ENCODE data around the gene TOP2B.

Gene TOP2B

GRCh38 chr3:25583343-25583742 lies 81.4 kb downstream of the TOP2B start:
- DNase-seq = no peak

- no peak for DNase-seq
Measured at GRCh38 chr3:25582242-25582641, 82.5 kb downstream of the TOP2B start.

- DNase-seq = no peak
Measured at GRCh38 chr3:25581823-25582222, 82.9 kb downstream of the TOP2B start.

DNA sequence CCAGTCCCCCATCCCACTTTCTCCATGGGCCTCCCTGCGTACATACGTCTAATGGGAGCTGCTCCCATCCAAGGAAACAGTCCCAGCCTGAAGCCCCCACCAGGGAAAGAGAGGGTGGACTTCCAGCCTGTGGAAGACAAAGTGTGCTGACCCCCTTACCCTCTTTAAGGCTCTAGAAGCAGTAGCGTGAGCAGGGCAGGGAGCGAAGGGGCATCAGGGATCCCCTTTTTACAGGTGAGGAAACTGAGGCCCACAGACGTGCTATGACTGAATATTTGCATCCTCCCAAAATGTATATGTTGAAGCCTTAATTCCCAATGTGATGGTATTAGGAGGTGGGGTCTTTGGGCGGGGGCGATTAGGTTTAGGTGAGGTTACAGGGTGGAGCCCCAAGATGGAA lies 83.4 kb downstream of the TOP2B start:
- no peak for DNase-seq

DNA sequence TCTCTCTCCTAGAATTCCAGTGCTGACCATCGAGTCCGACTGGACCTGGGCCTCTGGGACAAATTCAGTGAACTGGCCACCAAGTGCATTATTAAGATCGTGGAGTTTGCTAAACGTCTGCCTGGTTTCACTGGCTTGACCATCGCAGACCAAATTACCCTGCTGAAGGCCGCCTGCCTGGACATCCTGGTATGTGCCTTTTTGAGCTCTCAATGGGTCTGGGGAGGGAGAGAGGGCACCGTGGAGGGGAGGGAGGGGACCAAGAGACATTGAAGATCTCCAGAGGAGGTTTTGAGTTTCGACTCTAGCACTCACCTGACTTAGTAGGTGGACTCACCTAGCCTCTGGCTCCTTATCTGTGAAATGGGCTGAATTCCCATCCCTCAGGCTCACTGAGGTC lies 84.2 kb downstream of the TOP2B start:
- no peak for DNase-seq

GRCh38 chr3:25578059-25578458 lies 86.6 kb downstream of the TOP2B start:
- no peak for DNase-seq

DNA sequence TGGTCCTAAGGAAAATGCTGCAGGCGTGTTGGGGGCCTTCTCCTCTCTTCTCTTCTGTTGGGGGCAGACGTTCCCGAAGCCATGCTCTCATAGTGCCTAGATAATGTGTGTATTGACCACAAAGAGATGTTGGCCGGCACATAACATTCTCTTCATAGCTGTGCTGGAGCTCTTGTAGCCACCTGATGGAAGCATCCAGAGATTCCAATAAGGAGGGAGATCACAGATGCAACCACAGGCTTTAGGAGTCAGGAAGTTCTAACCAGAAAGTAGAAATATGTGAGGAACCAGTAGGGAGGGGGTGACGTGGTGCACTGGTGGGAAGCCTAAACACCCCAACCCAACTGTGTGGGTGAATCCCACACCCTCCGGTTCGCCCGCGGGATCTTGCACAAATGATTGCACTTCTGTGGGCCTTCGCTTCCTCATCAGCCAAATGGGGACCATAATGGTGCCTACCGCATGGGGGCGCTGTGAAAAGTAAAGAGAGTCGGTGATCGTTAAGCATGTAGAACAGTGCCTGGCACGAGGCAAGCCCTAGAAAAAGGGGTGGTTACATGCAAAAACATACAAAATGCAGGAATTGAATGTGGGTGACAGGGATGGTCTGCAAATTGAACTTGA lies 87.8 kb downstream of the TOP2B start:
- DNase-seq = no peak

DNA sequence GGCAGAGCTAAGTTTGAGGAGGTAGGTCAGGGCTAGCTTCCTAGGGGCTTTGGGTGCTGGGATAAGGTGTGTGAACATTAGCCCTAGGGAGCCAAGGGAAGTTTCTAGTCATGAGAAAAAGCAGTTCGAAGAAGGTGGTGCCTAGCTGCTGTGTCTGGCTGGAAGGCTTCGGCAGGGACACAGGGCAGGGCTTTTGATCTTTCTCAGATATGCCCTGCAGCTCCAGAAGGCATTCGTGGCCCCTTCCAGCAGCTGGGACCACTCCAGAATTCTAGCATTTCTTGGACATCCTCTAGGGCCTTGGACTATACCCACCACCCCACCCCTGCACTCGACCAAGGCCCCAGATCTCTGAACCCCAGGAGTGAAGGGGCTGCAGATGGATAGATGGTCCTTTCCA lies 88.6 kb downstream of the TOP2B start:
- no peak for DNase-seq

- no peak for DNase-seq
Measured at GRCh38 chr3:25575001-25575400, 89.7 kb downstream of the TOP2B start.

DNA sequence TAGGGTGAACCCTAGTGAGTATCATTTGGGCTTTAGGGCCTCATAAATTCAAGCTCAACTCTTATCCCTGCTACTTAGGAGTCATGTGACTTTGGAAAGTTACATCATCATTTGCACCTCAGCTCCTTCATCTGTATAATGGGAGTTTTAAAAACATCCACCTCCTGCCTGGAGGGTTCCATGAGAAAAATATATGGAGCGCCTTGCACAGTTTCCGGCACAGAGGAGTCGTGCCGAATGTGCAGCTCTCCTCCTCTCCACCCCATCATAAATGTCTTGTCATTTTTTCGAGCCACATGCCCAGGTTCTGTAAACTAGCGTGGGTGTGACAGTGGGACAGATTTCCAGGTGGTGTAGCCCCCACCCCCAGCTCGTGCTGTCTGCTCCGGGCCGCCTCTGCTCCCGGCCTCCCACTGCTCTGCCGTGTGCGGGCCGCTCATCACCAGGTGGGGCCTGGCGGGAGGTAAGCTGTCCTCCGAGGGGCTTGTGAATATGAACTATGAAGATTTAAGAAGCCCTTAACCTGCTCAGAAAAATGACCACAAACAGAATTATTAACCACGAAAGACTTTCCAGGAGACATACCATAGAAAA lies 90.4 kb downstream of the TOP2B start:
- no peak for DNase-seq

- no peak for DNase-seq
Measured at GRCh38 chr3:25573386-25574171, 91.1 kb downstream of the TOP2B start.

- no peak for DNase-seq
Measured at GRCh38 chr3:25572919-25573385, 91.8 kb downstream of the TOP2B start.

DNA sequence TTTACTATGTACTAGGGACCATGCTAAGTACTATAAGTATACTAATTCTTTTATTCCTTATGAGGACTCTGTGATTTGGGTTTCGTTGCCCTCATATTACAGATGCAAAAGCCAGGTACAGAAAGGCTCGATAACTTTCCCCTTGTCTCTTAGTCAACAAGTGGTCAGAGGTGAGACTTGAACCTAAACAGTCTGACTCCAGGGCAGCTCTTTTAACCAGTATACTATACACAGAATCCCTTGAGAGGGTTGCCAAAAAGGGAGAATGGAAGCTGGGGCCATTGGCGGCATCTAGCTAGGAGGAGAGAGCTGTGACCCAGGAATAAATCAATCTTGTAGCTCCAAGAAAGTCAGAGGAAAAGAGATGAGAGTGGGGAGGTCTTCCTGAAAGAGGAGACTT lies 92.4 kb downstream of the TOP2B start:
- no peak for DNase-seq

DNA sequence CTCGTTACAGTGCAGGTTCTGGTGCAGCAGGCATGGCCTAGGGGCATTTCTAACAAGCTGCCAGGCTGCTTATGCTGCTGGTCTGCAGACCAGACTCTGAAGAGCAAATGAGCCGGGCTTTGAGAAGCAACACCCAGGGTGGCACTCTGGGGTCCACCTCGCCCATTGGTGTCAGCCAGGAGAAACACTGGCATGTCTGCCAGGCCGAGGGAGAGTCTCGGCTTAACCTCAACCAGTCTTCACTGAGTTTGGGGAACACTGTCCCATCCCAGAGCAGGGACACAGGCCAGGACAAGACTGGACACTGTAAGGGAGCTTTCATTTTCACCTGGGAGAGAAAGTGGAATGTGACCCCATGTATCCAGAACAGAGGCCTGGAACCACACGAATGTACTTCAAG lies 93.4 kb downstream of the TOP2B start:
- DNase-seq = no peak

GRCh38 chr3:25568525-25569078 lies 96.1 kb downstream of the TOP2B start:
- DNase-seq = no peak

DNA sequence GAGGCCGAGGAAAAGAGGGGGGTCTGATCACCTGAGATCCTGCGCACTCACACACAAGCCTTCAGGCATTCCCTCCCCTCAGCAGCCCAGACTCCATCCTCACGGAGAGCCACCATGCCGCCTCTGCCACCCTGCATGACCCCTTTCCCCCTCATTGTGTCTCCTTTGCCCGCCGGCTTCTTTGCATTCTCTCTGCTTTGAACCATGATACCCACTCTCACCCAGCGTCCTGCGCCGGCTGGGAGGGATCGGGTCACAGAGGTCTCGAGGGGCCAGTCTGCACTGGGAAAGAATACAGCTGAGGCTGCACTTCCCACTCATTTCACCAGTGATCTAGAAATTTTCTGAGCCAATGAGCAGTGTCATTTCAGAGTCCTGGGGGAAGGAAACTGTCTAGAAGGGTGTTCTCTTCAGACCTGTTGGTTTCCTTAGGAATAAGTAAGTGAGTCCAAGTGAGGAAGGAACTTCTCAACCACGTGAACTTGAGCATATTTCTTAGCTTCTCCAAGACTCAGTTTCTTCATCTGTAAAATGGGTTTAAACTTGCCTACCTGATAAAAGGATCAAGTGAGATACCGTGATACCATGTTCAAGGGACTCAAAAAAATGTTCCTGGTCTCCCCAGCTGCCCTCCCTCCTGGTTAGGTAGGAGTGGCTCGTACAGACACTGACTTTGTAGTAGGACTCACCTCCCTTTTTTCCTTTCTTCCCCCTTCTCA lies 96.7 kb downstream of the TOP2B start:
- no peak for DNase-seq

GRCh38 chr3:25567388-25567787 lies 97.3 kb downstream of the TOP2B start:
- no peak for DNase-seq

GRCh38 chr3:25566358-25566920 lies 98.3 kb downstream of the TOP2B start:
- DNase-seq = no peak

- DNase-seq = no peak
Measured at GRCh38 chr3:25565807-25566206, 98.9 kb downstream of the TOP2B start.

DNA sequence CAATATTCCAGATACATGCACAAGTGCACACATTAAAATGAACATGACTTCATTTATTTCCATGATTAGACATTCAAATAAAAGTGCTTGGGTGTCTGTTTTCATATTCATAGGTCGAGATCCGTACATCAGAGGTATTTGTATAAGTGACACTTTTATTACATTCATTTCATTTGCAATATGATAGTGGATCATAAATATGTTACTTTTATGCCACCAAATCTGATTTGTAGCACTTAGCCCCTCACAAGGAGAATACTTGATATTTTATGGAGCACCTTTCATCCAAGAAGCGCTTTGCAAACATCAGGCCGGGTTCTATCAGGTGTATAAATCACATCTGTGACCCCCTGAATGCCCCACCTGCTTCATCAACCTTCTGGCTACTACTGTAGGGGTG lies 100.6 kb downstream of the TOP2B start:
- no peak for DNase-seq

DNA sequence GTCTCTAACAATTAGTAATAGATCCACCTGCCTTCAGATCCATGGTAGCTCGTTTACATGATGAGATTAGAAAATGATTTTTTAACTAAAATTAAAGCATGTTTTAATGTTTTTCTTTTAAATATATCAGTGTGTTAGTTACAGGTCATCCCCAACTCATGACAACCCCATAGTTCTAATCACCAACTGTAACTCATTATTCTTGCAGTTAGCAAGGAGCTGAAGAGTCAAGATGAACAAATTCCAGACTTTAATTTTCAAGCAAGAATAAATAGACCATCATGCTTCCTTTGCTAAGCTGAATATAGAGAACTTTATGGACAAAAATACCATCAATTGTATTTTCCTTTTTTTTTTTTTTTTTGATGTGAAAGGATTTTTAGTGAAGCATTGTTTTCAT lies 101.1 kb downstream of the TOP2B start:
- no peak for DNase-seq

GRCh38 chr3:25558796-25559195 lies 105.9 kb downstream of the TOP2B start:
- DNase-seq = no peak
